ENCODE data around the gene PDE6G.

The PDE6G gene

DNA sequence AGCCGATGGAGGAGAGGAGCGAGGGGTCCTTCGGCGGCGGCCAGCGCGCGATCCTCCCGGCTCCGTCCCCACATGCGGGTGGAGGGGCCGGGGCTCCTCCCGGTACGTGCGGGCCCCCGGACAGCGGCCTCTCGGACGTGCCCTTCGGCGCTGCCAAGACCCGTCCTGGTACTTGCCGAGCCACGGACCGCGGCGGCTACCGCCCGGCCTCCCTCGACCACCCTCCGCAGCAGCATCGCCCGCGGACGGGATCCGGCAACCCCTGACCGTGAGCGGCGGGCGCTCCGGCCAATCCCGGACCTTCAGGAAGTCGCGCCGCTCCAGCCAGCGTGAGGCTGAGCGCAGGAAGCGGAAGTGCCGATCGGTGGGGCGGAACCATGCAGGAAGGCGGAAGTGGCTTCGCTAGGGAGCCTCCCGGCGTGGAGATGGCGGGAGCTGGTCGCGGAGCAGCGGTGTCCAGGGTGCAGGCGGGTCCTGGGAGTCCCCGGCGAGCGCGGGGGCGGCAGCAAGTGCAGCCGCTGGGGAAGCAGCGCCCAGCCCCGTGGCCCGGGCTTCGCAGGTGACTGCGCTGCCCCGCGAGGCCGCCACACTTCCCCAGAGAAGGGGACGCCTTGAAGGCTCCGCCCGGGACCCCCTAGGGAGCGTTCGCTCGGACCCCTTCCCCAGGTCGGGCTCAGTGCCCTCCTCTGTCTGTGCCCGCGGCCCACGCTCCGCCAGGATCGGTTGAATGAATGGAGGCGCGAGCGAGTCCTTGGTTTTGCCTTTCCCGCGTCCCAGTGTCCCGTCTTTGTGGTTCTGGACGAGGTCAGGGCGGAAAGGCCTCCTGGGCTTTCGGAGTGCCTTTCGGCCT, 10.2 kb upstream of the PDE6G start, which contains the start of the genes CCDC137 and OXLD1 (continued):
- TF ChIP-seq, protein P1, sequence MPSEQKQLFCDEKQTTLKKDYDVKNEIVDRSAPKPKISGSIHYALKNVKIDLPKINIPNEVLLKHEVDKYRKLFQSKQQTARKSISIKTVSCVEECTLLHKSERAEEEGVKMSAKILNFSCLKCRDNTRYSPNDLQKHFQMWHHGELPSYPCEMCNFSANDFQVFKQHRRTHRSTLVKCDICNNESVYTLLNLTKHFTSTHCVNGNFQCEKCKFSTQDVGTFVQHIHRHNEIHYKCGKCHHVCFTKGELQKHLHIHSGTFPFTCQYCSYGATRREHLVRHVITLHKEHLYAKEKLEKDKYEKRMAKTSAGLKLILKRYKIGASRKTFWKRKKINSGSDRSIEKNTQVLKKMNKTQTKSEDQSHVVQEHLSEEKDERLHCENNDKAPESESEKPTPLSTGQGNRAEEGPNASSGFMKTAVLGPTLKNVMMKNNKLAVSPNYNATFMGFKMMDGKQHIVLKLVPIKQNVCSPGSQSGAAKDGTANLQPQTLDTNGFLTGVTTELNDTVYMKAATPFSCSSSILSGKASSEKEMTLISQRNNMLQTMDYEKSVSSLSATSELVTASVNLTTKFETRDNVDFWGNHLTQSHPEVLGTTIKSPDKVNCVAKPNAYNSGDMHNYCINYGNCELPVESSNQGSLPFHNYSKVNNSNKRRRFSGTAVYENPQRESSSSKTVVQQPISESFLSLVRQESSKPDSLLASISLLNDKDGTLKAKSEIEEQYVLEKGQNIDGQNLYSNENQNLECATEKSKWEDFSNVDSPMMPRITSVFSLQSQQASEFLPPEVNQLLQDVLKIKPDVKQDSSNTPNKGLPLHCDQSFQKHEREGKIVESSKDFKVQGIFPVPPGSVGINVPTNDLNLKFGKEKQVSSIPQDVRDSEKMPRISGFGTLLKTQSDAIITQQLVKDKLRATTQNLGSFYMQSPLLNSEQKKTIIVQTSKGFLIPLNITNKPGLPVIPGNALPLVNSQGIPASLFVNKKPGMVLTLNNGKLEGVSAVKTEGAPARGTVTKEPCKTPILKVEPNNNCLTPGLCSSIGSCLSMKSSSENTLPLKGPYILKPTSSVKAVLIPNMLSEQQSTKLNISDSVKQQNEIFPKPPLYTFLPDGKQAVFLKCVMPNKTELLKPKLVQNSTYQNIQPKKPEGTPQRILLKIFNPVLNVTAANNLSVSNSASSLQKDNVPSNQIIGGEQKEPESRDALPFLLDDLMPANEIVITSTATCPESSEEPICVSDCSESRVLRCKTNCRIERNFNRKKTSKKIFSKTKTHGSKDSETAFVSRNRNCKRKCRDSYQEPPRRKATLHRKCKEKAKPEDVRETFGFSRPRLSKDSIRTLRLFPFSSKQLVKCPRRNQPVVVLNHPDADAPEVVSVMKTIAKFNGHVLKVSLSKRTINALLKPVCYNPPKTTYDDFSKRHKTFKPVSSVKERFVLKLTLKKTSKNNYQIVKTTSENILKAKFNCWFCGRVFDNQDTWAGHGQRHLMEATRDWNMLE (tag by site-specific recombination; conservative IDR thresholded peaks at IDR 0.05; ENCODE audit: low read depth) = 0 out of 2 replicates have a peak, but pooled peaks have one; percentile 57
- TF ChIP-seq ZSCAN30 (tag by site-specific recombination; IDR thresholded peaks at IDR 0.05) (peak; percentile 60; the same call in 1 of the 2 replicates), KLF1 (tag by site-specific recombination; IDR thresholded peaks at IDR 0.05) (0 out of 2 replicates have a peak, but pooled peaks have one; percentile 4), GLIS2 (tag by site-specific recombination; IDR thresholded peaks at IDR 0.05) (peak; percentile 100), ZNF548 (tag by site-specific recombination; IDR thresholded peaks at IDR 0.05) (no peak), ZNF266 (tag by site-specific recombination; IDR thresholded peaks at IDR 0.05; ENCODE audit: low read depth) (no peak), ZNF654 (tag by site-specific recombination; IDR thresholded peaks at IDR 0.05; ENCODE audit: low read depth) (no peak), TRIM28 (IDR thresholded peaks at IDR 0.05; ENCODE audit: borderline replicate concordance, low read length) (no peak), EGR2 (tag by site-specific recombination; IDR thresholded peaks at IDR 0.05; ENCODE audit: low read depth) (peak; percentile 56), HOXD13 (CRISPR knock-in tag; IDR thresholded peaks at IDR 0.05; ENCODE audit: borderline replicate concordance) (no peak), ZNF19 (tag by site-specific recombination; IDR thresholded peaks at IDR 0.05; ENCODE audit: low read depth) (no peak), SP3 (tag by site-specific recombination; IDR thresholded peaks at IDR 0.05) (peak; percentile 86), MZF1 (tag by site-specific recombination; IDR thresholded peaks at IDR 0.05; ENCODE audit: borderline replicate concordance) (no peak), ZNF664 (tag by site-specific recombination; IDR thresholded peaks at IDR 0.05) (no peak), ZNF629 (tag by site-specific recombination; IDR thresholded peaks at IDR 0.05) (peak; percentile 45; the same call in 1 of the 2 replicates), ZBTB8A (tag by site-specific recombination; IDR thresholded peaks at IDR 0.05) (peak; percentile 49; the same call in 1 of the 2 replicates), ZNF169 (tag by site-specific recombination; IDR thresholded peaks at IDR 0.05) (0 out of 2 replicates have a peak, but pooled peaks have one; percentile 20), ZNF785 (tag by site-specific recombination; IDR thresholded peaks at IDR 0.05) (0 out of 2 replicates have a peak, but pooled peaks have one; percentile 62), ZNF768 (tag by site-specific recombination; IDR thresholded peaks at IDR 0.05) (no peak), ZNF558 (tag by site-specific recombination; IDR thresholded peaks at IDR 0.05) (no peak), ZNF335 (tag by site-specific recombination; conservative IDR thresholded peaks at IDR 0.05) (peak; percentile 98), ZNF184 (tag by site-specific recombination; IDR thresholded peaks at IDR 0.05) (0 out of 2 replicates have a peak, but pooled peaks have one; percentile 26)
- TF ChIP-seq, protein P2, sequence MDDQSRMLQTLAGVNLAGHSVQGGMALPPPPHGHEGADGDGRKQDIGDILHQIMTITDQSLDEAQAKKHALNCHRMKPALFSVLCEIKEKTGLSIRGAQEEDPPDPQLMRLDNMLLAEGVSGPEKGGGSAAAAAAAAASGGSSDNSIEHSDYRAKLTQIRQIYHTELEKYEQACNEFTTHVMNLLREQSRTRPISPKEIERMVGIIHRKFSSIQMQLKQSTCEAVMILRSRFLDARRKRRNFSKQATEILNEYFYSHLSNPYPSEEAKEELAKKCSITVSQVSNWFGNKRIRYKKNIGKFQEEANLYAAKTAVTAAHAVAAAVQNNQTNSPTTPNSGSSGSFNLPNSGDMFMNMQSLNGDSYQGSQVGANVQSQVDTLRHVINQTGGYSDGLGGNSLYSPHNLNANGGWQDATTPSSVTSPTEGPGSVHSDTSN (CRISPR knock-in tag; IDR thresholded peaks at IDR 0.05) = peak; percentile 100
- TF ChIP-seq, protein P3, sequence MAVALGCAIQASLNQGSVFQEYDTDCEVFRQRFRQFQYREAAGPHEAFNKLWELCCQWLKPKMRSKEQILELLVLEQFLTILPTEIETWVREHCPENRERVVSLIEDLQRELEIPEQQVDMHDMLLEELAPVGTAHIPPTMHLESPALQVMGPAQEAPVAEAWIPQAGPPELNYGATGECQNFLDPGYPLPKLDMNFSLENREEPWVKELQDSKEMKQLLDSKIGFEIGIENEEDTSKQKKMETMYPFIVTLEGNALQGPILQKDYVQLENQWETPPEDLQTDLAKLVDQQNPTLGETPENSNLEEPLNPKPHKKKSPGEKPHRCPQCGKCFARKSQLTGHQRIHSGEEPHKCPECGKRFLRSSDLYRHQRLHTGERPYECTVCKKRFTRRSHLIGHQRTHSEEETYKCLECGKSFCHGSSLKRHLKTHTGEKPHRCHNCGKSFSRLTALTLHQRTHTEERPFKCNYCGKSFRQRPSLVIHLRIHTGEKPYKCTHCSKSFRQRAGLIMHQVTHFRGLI (tag by site-specific recombination; IDR thresholded peaks at IDR 0.05) = no peak
- TF ChIP-seq, protein P4, sequence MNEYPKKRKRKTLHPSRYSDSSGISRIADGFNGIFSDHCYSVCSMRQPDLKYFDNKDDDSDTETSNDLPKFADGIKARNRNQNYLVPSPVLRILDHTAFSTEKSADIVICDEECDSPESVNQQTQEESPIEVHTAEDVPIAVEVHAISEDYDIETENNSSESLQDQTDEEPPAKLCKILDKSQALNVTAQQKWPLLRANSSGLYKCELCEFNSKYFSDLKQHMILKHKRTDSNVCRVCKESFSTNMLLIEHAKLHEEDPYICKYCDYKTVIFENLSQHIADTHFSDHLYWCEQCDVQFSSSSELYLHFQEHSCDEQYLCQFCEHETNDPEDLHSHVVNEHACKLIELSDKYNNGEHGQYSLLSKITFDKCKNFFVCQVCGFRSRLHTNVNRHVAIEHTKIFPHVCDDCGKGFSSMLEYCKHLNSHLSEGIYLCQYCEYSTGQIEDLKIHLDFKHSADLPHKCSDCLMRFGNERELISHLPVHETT (tag by site-specific recombination; IDR thresholded peaks at IDR 0.05) = no peak
- TF ChIP-seq, protein P5, sequence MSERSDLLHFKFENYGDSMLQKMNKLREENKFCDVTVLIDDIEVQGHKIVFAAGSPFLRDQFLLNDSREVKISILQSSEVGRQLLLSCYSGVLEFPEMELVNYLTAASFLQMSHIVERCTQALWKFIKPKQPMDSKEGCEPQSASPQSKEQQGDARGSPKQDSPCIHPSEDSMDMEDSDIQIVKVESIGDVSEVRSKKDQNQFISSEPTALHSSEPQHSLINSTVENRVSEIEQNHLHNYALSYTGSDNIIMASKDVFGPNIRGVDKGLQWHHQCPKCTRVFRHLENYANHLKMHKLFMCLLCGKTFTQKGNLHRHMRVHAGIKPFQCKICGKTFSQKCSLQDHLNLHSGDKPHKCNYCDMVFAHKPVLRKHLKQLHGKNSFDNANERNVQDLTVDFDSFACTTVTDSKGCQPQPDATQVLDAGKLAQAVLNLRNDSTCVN (tag by site-specific recombination; optimal IDR thresholded peaks at IDR 0.05) = peak; percentile 71
- TF ChIP-seq, protein P6, sequence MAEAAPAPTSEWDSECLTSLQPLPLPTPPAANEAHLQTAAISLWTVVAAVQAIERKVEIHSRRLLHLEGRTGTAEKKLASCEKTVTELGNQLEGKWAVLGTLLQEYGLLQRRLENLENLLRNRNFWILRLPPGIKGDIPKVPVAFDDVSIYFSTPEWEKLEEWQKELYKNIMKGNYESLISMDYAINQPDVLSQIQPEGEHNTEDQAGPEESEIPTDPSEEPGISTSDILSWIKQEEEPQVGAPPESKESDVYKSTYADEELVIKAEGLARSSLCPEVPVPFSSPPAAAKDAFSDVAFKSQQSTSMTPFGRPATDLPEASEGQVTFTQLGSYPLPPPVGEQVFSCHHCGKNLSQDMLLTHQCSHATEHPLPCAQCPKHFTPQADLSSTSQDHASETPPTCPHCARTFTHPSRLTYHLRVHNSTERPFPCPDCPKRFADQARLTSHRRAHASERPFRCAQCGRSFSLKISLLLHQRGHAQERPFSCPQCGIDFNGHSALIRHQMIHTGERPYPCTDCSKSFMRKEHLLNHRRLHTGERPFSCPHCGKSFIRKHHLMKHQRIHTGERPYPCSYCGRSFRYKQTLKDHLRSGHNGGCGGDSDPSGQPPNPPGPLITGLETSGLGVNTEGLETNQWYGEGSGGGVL (tag by site-specific recombination; IDR thresholded peaks at IDR 0.05) = no peak
